HG03439 (cell line): Measurements from ENCODE around the gene AIFM3.
"Not testable (repeated sequence)": the region's sequence is repeated elsewhere in the genome, so short reads cannot be mapped to it uniquely, and the experiment has no call there.

Experiments used
- ATAC-seq: cut with Tn5 transposase; IDR thresholded peaks from one replicate; pipeline ENCODE4 v1.9.1; 2021; ENCODE audit warnings: mild to moderate bottlenecking, moderate library complexity; ENCODE audit not compliant: unreplicated experiment

AIFM3 gene

GRCh38 chr22:20940186-20940651 is 26.8 kb upstream of the AIFM3 start:
- no peak for ATAC-seq

- ATAC-seq: no peak
Observed at GRCh38 chr22:20940904-20941385, 26.1 kb upstream of the AIFM3 start.

GRCh38 chr22:20942203-20942902 is 24.7 kb upstream of the AIFM3 start:
- ATAC-seq: not testable (repeated sequence)

GRCh38 chr22:20943104-20943933 is 23.7 kb upstream of the AIFM3 start:
- no peak for ATAC-seq

GRCh38 chr22:20944042-20944441 is 23.0 kb upstream of the AIFM3 start:
- no peak for ATAC-seq

- ATAC-seq: no peak
Observed at GRCh38 chr22:20945578-20945934, 21.5 kb upstream of the AIFM3 start.

- no peak for ATAC-seq
Observed at GRCh38 chr22:20946080-20946986, 20.7 kb upstream of the AIFM3 start.

GRCh38 chr22:20946991-20947390 is 20.1 kb upstream of the AIFM3 start:
- ATAC-seq: no peak

- no peak for ATAC-seq
Observed at GRCh38 chr22:20948450-20948849, 18.6 kb upstream of the AIFM3 start.

GRCh38 chr22:20948989-20949388 is 18.1 kb upstream of the AIFM3 start:
- no peak for ATAC-seq

GRCh38 chr22:20949698-20950183 is 17.3 kb upstream of the AIFM3 start:
- no peak for ATAC-seq

- ATAC-seq: no peak
Observed at GRCh38 chr22:20951151-20951931, 15.7 kb upstream of the AIFM3 start.

- ATAC-seq: no peak
Observed at GRCh38 chr22:20951932-20952380, 15.1 kb upstream of the AIFM3 start.

- ATAC-seq: no peak
Observed at GRCh38 chr22:20952544-20953341, 14.3 kb upstream of the AIFM3 start.

GRCh38 chr22:20953342-20953608 is 13.8 kb upstream of the AIFM3 start:
- no peak for ATAC-seq

GRCh38 chr22:20953668-20954500 is 13.2 kb upstream of the AIFM3 start:
- ATAC-seq: no peak

- ATAC-seq: no peak
Observed at GRCh38 chr22:20955548-20955947, 11.5 kb upstream of the AIFM3 start.

- no peak for ATAC-seq
Observed at GRCh38 chr22:20956258-20957101, 10.6 kb upstream of the AIFM3 start.
